ENCODE results near the gene FGD6.

Gene FGD6

DNA sequence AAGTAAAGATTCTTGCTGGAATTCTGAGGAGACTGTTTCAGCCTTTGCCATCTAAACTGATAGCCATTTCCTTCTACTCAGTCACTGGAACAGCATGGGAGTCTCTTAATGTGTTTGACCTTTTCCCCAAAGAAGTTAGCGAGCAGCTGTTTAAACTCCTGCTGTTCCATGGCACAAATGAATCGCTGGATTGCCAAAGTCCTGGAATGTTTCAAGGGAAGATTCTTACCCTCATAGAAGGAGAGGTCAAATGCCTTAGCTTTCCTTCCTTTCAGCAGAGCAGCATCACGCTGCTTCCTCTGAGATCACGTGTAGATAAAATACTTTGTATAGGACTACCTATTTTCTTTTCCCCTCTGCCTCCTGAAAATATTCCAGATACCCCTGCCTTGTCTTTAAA is 133.3 kb downstream of the FGD6 start:
- DNase-seq (ENCODE audit: low spot score), result no peak

DNA sequence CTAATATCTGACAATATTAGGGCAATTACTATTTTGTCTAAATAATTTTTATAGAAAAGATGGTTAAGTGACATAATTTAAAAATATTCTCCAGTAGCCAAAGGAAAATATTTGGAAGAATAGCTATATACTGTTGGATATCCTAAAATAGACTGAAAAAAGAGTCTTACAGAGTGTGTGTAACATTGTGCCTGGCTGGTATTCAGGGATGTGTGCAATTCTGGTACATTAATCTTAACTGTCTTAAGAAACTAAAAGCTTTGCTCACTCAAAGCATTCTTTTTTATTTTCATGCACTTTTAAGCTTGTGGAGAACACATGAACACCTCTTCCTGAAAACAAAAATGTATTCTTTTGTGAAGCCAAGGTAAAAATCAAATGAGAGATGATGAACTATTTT is 133.8 kb downstream of the FGD6 start:
- DNase-seq (ENCODE audit: low spot score), result no peak

DNA sequence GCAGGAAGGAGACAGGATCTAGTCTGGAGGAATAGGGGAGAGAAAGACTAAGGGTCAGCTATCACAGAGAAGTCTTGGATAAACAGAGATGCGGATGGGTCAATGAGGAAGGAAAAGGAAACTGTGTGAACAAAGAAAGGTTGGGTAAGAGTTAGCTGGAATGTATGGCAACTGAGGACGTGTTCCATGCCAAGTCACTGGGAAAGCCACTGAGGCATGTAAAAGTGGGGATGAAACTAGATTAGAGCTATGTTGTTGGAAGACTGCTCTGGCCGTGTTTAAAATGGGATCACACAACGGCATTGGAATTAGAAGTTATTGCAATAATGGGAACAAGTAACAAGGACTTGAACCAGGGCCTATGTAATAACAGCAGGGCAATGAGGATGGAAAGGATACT is 139.9 kb downstream of the FGD6 start:
- no peak for DNase-seq (ENCODE audit: low spot score)

DNA sequence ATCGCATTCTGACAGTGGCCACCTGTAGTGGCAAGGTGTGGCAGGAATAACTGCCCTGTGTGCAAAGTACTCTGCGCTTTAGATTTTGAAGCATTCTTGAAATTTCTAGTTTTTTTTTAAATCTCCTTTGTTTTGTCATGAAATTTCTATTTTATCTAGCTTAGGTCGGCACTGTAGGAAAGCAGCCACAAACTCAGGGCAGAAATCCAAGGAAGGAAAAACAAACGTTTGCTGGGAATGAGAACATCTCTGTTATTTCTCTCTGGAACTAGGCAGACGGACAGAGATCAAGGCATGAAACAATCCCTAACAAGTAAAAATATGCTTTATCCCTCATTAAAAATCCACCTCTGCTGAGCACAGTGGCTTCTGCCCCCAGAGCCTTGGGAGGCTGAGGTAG is 142.5 kb downstream of the FGD6 start:
- DNase-seq (ENCODE audit: low spot score), result no peak

DNA sequence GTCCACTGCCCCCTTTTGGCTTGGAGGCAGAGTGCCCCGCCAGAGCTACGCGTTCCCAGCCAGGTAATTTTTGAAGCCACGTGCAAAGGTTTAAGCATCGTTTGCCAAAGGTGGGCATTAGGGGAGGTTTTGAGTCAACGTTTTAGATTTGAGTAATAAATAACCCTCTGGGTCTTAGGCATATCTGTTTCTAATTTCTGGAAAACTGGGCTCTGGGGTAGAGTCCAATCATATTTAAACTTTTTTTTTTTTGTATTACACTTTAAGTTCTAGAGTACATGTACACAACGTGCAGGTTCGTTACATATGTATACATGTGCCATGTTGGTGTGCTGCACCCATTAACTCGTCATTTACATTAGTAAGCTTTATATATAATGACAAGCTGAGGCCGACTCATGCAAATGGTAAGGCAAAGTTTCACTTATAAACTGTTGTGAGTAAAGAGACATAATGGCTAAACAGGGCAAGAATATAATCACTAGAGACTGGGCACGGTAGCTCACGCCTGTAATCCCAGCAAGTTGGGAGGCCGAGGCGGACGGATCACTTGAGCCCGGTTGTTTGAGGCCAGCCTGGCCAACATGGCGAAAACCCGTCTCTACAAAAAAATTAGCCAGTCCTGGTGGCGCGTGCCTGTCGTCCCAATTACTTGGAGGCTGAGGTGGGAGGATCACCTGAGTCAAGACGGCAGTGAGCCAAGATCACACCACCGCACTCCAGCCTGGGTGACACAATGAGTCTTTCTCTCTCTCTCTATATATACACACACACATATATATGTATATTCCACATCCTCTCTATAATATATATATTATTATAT is 143.4 kb downstream of the FGD6 start:
- no peak for DNase-seq (ENCODE audit: low spot score)

DNA sequence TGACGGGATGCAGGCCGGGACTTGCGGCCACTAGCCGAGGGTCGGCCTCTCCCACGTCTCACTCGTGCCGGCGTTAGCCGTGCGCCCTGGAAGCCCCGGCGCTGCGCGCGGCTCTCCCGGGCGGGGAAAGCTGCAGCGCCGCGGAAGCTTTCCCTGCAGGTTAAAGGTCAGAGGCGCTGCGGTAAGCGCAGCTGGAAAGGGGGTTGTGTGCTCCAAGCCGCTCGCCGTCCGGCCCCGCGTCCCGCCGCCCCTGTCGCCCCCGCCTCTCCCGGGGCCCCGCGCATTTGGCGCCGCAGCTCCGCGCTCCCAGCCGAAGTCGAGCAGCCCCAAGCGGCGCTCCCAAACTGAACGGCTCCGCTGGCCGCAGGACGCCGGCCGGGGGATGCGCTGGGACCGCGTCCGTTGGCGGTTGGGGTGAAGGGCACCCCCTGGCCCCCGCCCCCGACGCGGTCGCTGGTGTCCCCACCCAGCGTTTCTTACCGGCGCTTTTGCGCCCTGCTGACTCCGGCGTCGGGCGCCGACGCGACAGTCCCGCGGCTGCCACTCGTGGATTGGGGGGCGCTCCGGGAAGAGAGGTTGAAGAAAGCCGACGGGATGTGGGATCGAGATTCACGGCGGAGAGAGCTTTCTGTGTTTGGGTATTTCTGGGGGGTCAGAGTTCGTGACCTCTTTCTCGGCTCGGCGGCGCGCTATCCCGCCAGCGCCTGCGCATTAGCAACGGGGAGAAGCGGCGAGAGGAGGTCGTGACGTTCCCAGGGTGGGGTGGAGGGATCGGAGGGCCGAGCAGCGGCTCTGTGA is 144.2 kb downstream of the FGD6 start, which contains the start of gene NR2C1:
TSS of gene NR2C1 (minus strand) at position 719 of the 798 bp plus-strand sequence. CDS start 6,234 bp downstream, outside the sequence.
- peak; percentile 94 for DNase-seq (ENCODE audit: low spot score)

DNA sequence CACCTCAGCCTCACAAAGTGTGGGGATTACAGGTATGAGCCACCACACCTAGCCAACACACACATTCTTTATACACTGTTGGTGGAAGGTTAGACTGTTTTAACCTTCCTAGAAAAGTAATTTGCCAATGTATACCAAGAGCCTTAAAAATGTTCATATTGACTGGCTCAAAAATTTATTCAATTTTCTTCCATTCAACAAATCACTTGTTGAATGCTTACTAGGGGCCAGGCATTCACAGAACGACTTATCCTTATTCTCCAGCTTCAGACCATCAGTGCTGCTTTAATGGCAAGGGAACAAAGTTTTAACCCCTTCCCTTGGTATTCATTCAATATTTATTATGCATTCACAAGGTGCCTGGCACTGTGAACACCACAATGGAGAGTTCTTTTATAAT is 146.9 kb downstream of the FGD6 start:
- DNase-seq (ENCODE audit: low spot score), result no peak

DNA sequence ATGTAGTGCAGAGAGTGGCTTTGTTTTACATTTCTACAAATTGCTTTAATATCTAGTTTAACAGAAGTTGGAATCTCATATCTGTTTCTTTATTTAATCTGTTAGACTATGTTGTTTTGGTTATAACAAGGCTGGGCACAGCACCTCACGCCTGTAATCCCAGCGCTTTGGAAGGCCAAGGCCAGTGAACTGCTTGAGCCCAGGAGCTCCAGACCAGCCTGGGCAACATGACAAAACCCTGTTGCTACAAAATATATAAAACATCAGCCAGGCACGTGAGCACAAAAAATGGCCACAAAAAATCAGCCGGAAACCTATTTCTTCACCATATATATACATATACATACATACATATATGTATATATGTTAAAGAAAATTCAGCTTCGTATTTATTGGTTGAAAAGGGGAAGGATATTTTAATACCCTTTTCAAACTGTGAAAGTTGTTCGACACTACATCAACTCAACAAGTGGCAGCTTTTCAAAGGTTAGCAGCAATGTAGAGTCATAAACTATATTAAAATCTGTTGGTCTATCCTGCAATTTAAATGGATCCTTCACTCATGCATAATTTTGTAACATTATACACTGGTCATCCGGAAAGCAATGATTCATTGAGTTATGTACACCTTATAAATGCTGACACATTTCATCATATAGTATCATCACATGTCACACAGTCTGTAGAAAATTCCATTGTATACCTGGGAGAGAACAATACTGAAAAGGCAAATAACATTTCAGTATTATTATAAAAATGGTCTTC is 151.0 kb downstream of the FGD6 start:
- DNase-seq (ENCODE audit: low spot score), result no peak

DNA sequence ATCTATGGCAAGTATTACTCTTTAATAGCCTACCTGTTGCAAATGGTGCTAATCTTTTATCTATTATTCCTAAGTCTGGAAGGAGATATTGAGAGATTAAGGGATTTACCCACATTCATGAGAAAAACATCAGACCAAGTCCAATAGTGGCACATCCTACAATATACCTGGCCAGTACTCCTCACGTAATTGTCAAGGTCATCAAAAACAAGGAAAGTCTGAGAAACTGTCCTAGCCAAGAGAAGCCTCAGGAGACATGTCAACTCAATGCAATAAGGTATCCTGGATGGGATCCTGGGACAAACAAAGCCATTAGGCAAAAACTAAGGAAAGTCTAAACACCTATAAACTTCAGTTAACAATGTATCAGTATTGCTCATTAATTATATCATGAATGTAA is 156.3 kb downstream of the FGD6 start:
- DNase-seq (ENCODE audit: low spot score), result no peak

DNA sequence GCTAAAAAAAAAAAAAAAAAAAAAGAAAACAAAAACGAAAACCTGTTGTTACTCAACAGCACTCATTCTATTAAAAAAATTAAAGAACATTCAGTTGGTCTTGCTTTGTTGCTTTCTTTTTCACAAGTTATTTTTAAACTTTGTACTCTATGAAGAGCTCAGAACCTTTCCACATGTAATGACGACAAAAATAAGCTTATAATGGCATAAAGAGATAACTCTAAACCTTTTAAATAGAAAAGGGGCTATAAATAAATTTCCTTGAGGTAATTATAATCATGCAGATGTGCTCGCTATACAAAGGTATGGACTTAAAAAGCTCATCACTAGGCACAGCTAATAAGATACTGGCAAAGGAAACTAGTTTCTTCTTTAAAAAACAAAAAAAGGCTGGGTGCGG is 157.3 kb downstream of the FGD6 start:
- DNase-seq (ENCODE audit: low spot score), result no peak

DNA sequence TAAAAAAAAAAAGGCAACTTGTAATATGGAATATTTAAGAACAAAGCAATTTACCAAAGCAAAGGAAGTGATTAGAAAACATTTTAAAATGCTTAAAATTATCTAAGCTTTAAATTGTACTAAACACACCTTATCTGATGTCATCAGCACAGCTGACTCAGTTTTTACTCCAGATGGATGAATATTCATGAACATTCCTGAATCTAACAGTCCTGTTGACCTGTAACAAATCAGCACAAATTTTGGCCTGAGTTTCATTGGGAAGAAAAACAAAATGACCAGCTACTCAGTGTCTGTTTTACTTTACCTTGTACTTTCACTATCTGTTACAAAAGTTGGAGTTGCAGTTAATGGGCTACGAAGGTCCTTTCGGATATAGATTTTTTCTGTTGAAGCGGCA is 159.8 kb downstream of the FGD6 start:
- no peak for DNase-seq (ENCODE audit: low spot score)

DNA sequence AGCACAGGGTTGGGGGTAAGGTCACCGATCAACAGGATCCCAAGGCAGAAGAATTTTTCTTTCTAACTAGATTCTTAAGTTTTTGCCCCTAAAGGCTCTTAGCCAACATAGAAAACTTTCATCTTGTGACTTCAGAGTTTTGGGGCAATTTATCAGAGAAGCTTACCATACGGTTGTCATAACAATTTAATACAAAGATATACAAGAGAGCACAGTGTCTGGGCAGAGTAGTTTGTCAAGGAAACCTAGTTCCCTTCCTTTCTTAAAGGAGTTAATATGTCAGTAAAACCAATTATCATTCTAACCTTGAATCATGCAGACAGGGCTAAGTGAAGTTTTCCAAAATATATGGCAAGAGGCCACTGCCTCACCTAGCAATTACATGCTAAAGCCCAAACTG is 162.2 kb downstream of the FGD6 start:
- DNase-seq (ENCODE audit: low spot score), result no peak

DNA sequence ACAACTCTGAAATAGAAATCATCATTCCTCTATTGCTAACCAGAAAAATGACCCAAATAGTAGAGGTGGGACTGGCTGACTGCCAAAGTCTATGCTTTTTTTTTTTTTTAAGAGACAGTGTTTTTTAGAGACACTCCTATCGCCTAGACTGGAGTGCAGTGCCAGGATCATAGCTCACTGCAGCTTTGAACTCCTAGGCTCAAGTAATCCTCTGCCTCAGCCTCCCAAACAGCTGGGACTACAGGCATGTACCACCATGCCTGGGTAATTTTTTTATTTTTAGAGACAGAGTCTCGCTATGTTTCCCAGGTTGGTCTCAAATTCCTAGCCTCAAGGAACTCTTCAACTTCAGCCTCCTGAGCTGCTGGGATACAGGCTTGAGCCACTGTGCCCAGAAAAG is 163.1 kb downstream of the FGD6 start:
- DNase-seq (ENCODE audit: low spot score), result no peak

DNA sequence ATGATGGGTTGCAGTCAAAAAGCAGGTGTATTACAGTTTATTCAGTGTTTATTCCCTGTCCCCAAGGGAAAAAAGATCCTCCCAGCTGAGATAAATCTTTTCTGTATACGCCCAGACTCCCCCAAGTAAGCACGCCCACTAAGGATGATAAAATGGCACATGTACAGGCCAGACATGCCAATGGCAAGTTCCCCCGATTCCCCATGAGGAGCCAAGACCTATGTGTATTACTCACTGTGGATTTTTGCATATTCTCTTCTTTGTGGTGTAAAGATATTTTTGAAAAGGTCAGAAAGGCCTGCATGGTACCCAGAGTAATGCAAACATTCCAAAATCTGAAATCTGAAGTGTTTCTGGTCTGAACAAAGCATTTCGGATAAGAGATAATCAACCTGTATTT is 166.0 kb downstream of the FGD6 start:
- no peak for DNase-seq (ENCODE audit: low spot score)

DNA sequence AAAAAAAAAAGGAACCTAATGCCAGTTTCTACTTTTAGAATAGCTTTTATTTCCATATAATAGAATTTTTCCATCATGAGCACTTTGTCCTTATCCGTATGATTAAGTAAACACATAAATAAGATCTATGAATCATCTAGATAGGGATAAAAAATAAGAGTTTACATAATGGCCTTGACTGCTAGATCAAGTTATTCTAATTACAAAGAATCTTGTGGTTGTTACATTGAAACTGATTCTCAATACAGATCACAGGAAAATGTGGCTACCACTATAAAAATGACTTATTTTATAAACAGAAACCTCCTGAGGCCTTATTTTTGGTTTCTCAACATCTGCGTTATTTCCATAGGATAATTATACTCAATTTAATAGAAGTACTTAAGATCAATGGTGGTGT is 179.4 kb downstream of the FGD6 start:
- DNase-seq (ENCODE audit: low spot score), result no peak

DNA sequence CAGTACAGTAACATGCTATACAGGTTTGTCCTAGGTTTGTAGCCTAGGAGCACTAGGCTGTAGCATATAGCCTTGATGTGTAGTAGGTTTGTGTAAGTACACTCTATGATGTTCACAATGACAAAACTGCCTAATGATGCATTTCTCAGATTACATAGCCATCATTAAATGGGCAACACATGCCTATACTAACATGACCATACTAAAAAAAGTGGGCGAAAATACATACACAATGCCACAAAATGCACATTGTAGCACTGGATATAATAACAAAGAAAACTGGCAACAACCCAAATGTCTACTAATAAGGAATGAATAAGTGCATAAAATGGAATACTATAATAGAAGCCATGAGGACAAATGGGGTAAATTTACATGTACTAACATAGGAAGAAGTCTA is 182.5 kb downstream of the FGD6 start:
- DNase-seq (ENCODE audit: low spot score), result no peak
